Activated CD4-positive, alpha-beta T cell treated with anti-CD3 and anti-CD28 coated beads for 24 hours (primary cell): ENCODE measurements around the gene SMARCAL1.
A peak's percentile ranks its signal among the peaks of the same experiment; 100 is the strongest.
"Not testable (repeated sequence)": the region's sequence is repeated elsewhere in the genome, so short reads cannot be mapped to it uniquely, and the experiment has no call there.

Experiments used
- DNase-seq, 2 donors: peaks; one replicate each; pipeline ENCODE4 v3.0.0-alpha.2; 2020; ENCODE audit warnings: low read depth in 2 of 2

The SMARCAL1 gene

GRCh38 chr2:216412022-216412999 is at the start of gene SMARCAL1:
SMARCAL1 (plus strand) TSS chr2:216412484; CDS start chr2:216414705, 2,221 bp downstream.
- DNase-seq: peak; percentile 96 to 99

- no peak for DNase-seq
These were observed 49.6 kb upstream of the SMARCAL1 start for GRCh38 chr2:216362730-216363129.

DNA sequence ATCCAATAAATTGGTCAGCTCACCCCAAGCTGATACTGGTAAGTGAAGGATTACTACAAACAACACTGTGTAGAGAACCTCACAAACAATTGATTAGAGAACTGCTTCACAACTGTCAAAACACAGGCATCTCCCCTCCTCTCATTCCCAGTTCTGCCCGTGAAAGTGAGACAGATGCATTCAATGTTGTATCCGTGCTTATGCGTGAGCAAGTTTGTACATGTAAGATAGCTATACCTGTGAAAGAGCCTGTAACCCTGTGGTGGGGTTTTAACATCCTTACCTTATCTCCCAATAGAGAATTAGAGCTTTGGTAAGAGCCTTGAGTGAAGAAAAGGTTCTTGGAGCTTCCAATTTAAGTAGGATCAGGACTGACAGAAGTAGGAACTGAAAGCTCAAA is 49.1 kb upstream of the SMARCAL1 start:
- DNase-seq: no peak

GRCh38 chr2:216365518-216365917 is 46.8 kb upstream of the SMARCAL1 start:
- no peak for DNase-seq

- DNase-seq: no peak
These were observed 45.4 kb upstream of the SMARCAL1 start for GRCh38 chr2:216366777-216367471.

DNA sequence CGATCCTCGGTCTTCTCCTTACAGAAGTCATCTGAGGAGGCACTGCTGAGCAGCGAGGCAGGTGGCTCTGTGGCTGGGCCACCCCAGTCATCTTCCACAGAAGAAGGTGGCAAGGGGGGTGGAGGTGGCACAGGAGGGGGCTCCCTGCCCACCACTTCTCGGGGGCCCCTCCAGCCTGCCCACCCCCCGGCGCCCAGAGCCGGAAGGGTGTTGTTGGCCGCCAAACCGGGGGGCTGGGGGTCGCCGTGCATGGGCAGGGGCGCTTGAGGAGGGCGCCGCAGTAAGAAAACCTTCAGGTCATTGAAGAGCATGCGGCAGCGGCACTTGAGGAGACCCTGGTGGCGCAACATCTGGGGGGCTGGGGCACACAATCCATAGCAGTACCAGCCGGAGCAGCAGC is 42.5 kb upstream of the SMARCAL1 start:
- DNase-seq: no peak

DNA sequence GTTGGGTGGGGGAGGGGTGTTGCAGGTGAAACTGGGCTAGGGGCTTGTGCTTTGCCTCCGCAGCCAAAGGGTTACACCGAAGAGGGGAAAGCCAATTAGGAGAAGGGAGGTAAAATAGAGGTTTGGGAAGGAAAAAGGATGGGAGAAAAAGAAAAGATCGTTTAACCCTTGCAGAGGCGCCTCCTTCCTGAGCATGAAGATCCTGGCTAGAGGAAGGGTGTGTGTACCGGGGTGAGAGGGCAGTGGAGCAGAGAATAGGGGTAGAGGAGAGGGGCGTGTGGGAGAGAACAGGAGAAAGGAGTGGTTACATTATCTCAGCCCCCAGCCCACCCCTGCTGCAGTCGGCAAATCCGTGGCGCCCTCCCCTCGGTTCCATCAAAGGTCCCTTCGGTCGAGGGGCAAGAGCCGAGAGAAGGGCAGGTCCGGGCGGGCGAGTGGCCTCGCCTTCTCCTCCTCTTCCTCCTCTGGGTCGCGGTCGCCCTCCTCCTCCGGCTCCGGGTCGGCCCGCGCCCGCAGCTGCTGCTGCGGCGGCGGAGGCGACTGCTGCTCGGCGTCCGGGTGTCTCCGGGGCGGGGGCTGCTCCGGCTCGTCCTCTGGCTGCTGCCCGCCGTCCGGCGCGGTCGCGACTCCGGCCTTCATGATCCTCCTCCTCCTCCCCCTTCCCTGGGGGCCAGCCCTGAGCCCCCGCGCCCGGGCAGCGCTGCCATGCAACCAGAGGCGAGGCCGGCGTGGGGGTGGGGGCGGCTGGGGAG is 41.1 kb upstream of the SMARCAL1 start:
- no peak for DNase-seq

DNA sequence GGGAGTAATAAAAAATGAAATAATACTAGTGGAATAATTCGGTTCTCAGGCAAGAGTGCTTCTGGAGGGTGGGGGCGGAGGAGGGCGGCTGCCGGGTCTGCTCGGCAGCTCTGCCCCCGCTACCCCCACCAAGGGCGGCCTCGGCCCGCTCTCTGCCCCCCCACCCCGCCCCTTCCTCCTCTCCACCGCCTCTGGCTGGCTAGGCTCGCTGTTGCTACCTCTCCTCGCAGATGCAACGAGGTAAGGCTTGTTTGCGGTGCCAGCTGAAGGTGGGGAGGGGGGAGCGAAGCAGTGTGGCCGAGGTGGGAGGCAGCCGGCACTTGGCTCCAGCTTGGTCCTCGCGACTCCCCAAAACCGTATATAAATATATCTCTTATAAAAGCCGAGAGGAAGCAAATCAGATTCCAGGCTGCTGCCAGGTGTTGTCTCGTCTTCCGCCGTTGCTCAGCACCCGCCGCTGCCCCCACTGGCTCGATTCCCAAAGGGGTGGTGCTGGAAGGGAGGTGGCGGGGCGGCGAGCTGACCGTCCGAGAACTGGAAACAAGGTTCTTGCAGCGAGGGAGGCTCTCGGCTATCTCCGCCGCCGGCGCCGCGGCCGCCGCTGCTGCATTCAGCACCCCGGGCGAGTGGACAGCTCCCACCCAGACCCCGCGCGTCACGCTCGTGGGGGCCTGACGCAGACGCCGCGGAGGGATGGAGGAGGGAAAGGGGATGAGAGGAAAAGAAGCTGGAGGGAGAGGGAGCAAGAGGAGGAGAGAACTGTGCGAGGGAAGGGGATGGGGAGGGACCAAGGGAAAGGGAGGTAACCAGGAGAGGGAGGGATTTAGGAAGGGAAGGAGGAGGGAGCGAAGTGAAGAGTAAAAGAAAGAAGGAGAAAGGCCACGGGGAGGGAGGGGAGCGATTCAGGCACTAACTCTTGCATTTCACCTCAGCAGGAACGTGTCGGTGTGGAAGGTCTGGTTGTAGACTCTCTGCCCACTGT is 40.3 kb upstream of the SMARCAL1 start, which contains the start of gene MARCHF4:
TSS of gene MARCHF4 (minus strand) at position 763 of the 982 bp plus-strand sequence. CDS start 2,223 bp downstream, outside the sequence.
- DNase-seq: peak; percentile 54 to 58

DNA sequence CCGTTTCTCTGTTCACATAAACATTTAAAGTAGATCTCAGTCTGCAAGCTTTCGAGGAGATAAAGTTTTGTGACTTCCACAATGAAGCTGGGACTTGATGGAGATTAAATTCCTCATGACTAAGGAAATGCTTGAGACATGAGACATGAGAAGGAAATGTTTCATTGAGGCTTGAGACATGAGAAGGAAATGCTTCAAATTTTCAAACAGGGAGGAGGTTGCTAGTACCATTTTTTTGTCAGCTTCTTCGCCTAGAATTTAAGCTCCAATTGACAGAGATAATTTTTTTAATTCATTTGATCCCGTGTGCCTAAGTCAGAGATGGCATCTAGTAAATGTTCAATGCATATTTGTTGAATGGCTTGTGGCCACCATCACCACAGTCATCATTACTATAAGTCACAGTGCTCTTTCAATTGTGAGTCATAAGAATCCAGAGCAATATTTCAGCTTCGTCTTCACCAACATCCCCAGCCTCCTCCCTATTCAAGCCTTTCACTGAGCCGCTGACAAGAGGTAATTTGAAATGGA is 39.5 kb upstream of the SMARCAL1 start:
- no peak for DNase-seq

DNA sequence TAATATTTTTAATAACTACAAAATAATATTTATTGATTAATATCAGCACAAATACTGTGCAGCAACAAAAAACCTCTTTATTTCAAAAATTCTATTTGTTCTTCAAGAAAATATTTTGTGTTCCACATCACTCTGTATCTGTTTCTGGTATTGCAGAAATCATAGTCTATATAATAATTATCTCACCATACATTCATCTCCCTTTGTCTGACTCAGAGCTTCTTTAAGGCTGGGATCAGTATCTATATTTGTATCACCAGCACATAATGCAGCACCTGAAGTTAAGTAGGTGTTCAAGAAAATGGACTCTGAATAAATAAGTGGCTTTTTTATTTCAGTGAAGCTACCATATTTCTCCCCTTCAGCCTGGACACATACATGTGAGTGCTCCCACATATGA is 38.4 kb upstream of the SMARCAL1 start:
- no peak for DNase-seq

- DNase-seq: no peak
These were observed 37.0 kb upstream of the SMARCAL1 start for GRCh38 chr2:216375286-216375685.

DNA sequence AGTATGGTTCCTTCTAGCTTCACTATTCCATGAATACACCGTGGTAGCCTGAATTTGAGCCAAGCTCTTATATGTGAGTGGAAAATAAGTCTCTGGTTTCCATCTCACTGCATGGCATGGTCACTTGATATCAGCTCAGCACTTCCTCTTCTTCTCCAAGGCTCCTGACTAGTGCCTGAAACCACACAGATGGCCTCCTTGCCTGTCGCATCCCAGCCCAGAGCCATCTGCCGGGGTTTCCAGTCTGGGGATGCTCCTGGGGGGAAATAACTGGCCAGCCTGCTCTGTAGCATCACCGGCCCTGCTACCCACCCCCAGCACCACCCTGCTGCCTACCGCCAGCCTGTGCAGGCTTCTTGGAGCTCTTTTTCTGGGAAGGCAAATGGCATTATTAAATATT is 32.3 kb upstream of the SMARCAL1 start:
- DNase-seq: no peak

DNA sequence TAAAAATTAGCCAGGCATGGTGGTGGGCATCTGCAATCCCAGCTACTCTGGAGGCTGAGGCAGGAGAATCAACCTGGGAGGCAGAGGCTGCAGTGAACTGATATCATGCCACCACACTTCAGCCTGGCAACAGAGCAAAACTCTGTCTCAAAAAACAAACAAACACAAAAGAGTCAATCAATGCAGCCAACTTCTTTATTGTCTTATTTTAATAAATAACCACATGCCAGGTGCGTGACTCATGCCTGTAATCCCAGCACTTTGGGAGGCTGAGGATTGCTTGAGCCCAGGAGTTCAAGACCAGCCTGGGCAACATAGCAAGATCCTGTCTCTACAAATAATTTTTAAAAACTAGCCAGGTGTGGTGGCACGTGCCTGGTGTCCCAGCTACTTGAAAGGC is 27.9 kb upstream of the SMARCAL1 start:
- DNase-seq: not testable (repeated sequence)

DNA sequence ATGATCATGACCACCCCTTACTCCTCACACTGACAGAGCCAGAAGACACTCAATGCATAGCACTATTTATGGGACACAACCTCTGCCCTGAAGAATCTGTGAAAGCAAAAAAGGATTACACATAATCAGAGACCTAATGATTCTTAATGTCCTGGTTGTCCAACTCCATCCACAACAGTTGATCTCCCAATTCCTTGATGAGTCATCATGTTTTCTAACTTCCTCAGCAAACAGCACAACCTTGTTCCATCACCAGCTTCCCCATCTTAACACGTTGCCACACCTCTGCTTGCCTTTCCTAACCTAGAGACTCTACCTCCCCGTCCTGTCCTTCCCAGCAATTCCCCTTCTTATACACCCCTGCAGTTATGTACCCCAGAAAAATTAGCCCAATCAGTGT is 26.8 kb upstream of the SMARCAL1 start:
- no peak for DNase-seq

DNA sequence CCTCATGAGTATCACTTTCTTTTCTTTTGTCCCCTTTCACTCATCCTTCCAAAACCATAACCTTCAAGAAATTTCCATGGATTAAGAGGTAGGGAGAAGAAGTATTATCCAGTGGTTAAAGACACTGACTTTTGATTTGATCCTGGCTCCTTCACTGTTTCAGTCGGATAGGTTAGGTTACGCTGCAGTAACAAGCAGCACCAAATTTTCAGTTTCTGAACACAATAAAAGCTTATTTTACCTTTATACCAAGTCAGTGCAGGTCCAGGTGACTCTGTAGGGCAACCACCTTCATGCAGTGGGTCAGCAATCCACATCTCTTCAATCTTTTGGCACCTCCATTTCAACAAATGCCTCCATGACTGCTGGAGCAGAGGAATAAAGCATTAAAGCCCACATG is 25.0 kb upstream of the SMARCAL1 start:
- DNase-seq: no peak

GRCh38 chr2:216388046-216388884 is 24.0 kb upstream of the SMARCAL1 start:
- DNase-seq: no peak

GRCh38 chr2:216389570-216389969 is 22.7 kb upstream of the SMARCAL1 start:
- no peak for DNase-seq

DNA sequence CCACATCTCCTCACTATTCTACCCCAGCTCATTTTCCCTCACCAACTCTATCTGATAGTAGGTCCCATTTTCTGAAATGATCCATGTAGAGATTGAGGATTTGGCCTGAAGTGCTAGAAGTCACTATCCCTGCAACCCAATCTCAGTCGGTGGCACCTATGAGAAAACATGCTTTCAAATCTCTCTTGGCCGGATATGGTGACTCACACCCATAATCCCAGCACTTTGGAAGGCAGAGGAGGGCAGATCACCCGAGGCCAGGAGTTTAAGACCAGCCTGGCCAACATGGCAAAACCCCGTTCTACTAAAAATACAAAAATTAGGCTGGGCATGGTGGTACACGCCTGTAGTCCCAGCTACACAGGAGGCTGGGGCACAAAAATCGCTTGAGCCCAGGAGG is 20.9 kb upstream of the SMARCAL1 start:
- no peak for DNase-seq

DNA sequence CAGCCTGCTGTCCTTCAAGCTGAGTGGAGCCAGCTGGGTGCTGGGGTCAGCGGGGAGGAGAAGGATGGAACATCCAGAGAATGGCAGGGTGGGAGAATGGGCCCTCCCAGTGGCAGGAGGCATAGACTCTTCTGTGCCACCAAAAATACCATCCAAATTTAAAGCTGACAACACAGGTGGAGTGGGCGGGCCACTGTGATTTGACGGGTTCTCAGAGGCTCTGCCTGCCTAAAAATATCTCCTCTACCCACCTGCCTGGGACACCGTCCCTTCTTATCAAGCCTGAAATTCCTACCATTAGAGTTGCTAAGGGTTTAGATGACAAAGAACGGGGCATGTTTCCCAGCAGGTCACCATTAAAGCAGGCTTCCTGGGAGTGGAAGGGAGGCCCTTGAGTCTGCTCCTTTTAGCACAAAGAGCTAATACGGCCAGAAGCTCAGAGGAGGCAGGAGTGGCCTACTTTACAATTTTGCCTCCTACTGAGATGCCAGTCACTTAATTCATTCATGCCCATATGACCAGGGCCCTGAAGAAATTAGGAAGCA is 20.2 kb upstream of the SMARCAL1 start:
- DNase-seq: no peak
